Mucosa of gallbladder (tissue), 1 donor: ENCODE data around the gene NUP210. TPM values are rescaled to one million over a fixed set of nuclear protein-coding genes. Genes with fewer than 3 reads are reported as not detected.

Source experiments
- DNase-seq: peaks from one replicate; pipeline ENCODE4 v3.0.0-alpha.2; 2020; ENCODE audit warnings: low spot score
- total RNA-seq: library from RNA; stranded (reverse); gene quantifications from one replicate; pipeline ENCODE4 v1.2.1, GENCODE V29; 2021
- donor health status: DM: no; HTN: no; CAD: no.

Gene NUP210
- total RNA-seq, 1 donor from 2014 or later, result 12.1 TPM

DNA sequence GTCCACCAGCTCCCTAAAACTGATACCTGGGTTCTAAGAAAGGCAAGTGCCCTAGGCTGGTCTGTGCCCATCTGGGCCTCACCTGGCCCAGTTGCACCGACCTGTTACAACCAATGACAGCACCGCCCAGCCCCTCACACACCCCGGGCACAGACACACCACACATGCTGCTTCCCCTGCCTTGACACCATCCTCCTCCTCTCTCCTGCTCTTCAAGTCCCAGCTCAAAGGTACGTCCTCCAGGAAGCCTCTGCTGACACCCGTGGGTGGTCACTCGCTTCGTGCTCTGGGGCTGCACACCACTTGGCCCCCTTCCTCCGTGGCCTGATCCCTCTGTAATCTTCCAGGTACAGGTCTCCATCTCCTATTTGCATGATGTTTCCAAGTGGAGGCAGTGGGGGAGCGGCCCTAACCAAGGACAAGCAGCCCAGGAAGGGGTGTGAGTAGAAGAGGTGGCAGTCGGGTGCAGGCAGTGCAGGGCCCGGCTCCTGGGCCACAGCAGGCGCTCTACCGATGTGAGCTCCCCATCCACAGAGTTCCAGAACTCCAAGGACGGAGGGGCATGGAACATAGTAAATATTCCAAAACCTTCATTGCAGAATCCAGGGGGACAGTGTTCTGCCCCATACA, 144.6 kb downstream of the NUP210 start:
- DNase-seq, result no peak

- no peak for DNase-seq
Measured at GRCh38 chr3:13274551-13275332, 145.4 kb downstream of the NUP210 start.

- no peak for DNase-seq
Measured at GRCh38 chr3:13274125-13274524, 146.0 kb downstream of the NUP210 start.

DNA sequence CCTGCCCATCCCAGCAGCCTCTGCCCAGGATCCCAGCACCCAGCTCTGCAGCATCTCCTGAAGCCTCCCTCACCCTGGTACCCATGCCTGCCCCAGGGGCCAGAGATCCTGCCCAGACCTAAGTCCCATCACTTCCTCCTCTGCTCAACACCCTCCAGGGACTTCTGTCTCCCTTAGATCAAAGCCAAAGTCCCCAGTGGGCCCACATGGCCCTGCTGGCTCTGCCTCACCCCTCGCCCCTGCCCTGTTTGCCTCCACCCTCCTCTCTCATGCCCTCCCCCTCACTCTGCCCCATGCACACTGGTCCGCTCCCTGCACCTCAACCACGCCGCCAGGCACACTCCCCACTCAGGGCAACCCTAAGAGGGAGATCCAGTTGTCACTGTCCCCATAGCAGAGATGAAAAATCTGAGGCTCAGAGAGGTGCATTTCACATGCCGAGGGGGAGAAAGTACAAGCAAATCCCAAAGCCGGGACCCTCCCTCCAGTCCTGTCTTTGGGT, 146.5 kb downstream of the NUP210 start:
- DNase-seq, result no peak

- DNase-seq, result no peak
Measured at GRCh38 chr3:13272831-13273603, 147.1 kb downstream of the NUP210 start.

- no peak for DNase-seq
Measured at GRCh38 chr3:13269711-13270378, 150.3 kb downstream of the NUP210 start.

- no peak for DNase-seq
Measured at GRCh38 chr3:13268961-13269441, 151.1 kb downstream of the NUP210 start.

- no peak for DNase-seq
Measured at GRCh38 chr3:13268120-13268519, 152.0 kb downstream of the NUP210 start.

GRCh38 chr3:13266651-13267362, 153.3 kb downstream of the NUP210 start:
- no peak for DNase-seq

Other genes starting within 250 kb of the NUP210 start
- gene HDAC11, start 60.0 kb upstream of the NUP210 start, total RNA-seq, result 43.7 TPM
- 44.3 TPM for gene FBLN2, start 128.8 kb upstream of the NUP210 start, total RNA-seq